Cortex of kidney (tissue), 1 donor: Measurements from ENCODE around the gene APOC4.
"Not testable (repeated sequence)": the region's sequence is repeated elsewhere in the genome, so short reads cannot be mapped to it uniquely, and the experiment has no call there.

ENCODE experiments used
- DNase-seq: peaks from one replicate; lab custom pipeline; 2025; lab: John Stamatoyannopoulos, UW

The APOC4 gene

GRCh38 chr19:44914433-44915206 is 27.4 kb upstream of the APOC4 start, which contains the start of gene APOC1:
APOC1 (plus strand) TSS chr19:44914608; CDS start chr19:44914892, 284 bp downstream.
- DNase-seq, result not testable (repeated sequence)

- DNase-seq, result no peak
Observed at GRCh38 chr19:44924243-44924725, 17.8 kb upstream of the APOC4 start.

GRCh38 chr19:44925114-44925891 is 16.7 kb upstream of the APOC4 start:
- DNase-seq, result no peak

GRCh38 chr19:44926245-44927077 is 15.6 kb upstream of the APOC4 start:
- not testable (repeated sequence) for DNase-seq

GRCh38 chr19:44927746-44928145 is 14.3 kb upstream of the APOC4 start:
- DNase-seq, result no peak

- DNase-seq, result no peak
Observed at GRCh38 chr19:44930088-44930487, 11.9 kb upstream of the APOC4 start.

- DNase-seq, result no peak
Observed at GRCh38 chr19:44931541-44931940, 10.5 kb upstream of the APOC4 start.

- DNase-seq, result no peak
Observed at GRCh38 chr19:44939668-44940067, 2.4 kb upstream of the APOC4 start.

- DNase-seq, result no peak
Observed at GRCh38 chr19:44943801-44944249, 1.8 kb downstream of the APOC4 start.

- DNase-seq, result no peak
Observed at GRCh38 chr19:44947041-44947581, 5.1 kb downstream of the APOC4 start.

- DNase-seq, result no peak
Observed at GRCh38 chr19:44948237-44948636, 6.2 kb downstream of the APOC4 start.

GRCh38 chr19:44948763-44949374 is 6.8 kb downstream of the APOC4 start:
- no peak for DNase-seq

- DNase-seq, result no peak
Observed at GRCh38 chr19:44949550-44949949, 7.5 kb downstream of the APOC4 start.

GRCh38 chr19:44951179-44952159 is 9.4 kb downstream of the APOC4 start:
- no peak for DNase-seq

GRCh38 chr19:44954278-44954648 is 12.2 kb downstream of the APOC4 start:
- DNase-seq, result no peak

- peak; percentile 59 for DNase-seq
Observed at GRCh38 chr19:44954649-44955504, 12.8 kb downstream of the APOC4 start, which contains the start of gene CLPTM1. CLPTM1 (plus strand) TSS chr19:44955380; CDS start chr19:44955396, 16 bp downstream.

- no peak for DNase-seq
Observed at GRCh38 chr19:44955505-44956439, 13.7 kb downstream of the APOC4 start.

GRCh38 chr19:44957526-44957925 is 15.5 kb downstream of the APOC4 start:
- DNase-seq, result no peak
